ENCODE data around the gene ZNF319.

ZNF319 gene

DNA sequence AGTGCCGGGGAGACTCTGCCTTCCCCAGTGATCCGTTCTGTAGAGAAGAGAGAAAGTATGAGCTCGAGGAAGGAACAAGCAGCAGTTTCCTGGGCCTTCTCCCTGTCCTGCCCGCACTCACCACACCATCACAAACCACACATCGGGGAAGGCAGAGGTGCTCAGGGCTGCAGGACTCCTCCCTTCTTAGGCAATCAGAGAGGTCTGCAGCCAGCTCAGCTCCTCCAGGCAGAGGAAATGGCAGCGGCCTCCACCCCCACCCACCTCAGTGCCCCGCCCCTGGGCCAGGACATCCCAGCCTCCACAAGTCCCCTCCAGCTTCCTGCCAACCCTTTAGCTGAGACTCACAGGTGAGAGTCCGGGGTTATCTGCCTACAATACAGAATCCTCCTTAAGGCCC lies 2.0 kb downstream of the ZNF319 start:
- Histone ChIP-seq H3K27ac (ENCODE audit: low read depth, low read length) (no peak overlapping the region), H3K4me1 (ENCODE audit: control insufficient read depth, low read depth, low read length) (peaks cover 16% of the 10 kb centered on the region), H3K56ac (ENCODE audit: low read length) (peak overlapping the region; percentile 76), H3K79me2 (ENCODE audit: control insufficient read depth, insufficient read depth, low read length) (peaks cover 5% of the 10 kb centered on the region), H4K8ac (ENCODE audit: low read depth, low read length) (no peak overlapping the region), H3K36me3 (ENCODE audit: control insufficient read depth, insufficient read depth, low read length) (peaks cover 3% of the 10 kb centered on the region), H3K4me3 (ENCODE audit: low read length) (no peak overlapping the region), H3K79me1 (ENCODE audit: low read length) (peaks cover 10% of the 10 kb centered on the region), H3K27me3 (ENCODE audit: insufficient read depth, low read length, poor library complexity) (no peaks in the 10 kb centered on the region), H3K4ac (ENCODE audit: low read depth, low read length) (no peak overlapping the region), H3K4me2 (ENCODE audit: low read length) (peak overlapping the region; percentile 25), H2AK5ac (ENCODE audit: low read length) (no peak overlapping the region), H2BK15ac (replicated peaks; ENCODE audit: low read depth) (no peak overlapping the region), H2BK120ac (ENCODE audit: low read depth, low read length) (no peak overlapping the region), H2BK5ac (ENCODE audit: low read length) (no peak overlapping the region), H3K23ac (ENCODE audit: low read length) (no peak overlapping the region), H3K18ac (ENCODE audit: low read length) (no peak overlapping the region), H4K5ac (ENCODE audit: low read length) (no peak overlapping the region), H3K9ac (ENCODE audit: low read length) (peak overlapping the region; percentile 62)
- DNase-seq: peak; percentile 85
- WGBS (ENCODE audit: extremely low coverage, insufficient coverage, low lambda C conversion rate): no CpG with 5 or more reads among the region's 8 CpGs

DNA sequence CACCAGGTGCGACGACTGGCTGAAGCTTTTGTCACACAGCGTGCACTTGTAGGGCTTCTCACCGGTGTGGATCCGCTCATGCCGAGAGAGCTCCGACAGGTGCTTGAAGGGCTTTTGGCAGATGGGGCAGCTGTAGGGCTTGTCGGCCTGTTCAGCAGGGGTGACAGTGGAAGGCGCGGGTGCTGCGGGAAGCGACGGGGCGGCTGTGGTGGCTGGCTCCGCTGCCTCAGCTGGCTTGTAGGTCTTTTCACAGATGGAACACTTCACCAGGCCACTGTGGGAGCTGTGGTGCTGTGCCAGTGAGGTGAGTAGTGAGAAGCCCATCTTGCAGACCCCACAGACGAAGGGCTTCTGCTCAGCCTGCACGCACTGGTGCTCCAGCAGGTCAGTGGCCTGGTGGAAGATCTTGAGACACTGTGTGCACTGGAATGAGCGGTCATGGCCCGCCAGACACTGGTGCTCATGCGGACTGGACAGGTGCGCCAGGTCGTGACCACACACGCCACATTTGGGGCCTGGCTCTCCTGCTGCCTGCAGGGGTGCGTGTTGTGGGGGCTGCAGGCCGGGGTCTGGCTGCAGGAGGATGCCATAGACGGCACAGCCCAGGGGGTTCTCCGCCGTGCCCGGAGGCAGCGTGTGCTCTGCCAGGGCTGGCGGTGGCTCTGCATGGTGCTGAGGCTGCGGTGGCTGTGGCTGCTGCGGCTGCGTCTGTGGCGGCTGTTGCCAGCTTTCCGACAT lies 2.8 kb downstream of the ZNF319 start:
- Histone ChIP-seq H3K23ac (ENCODE audit: low read length) (no peak overlapping the region), H2AK5ac (ENCODE audit: low read length) (no peak overlapping the region), H3K27ac (ENCODE audit: low read depth, low read length) (no peak overlapping the region), H4K8ac (ENCODE audit: low read depth, low read length) (no peak overlapping the region), H2BK15ac (replicated peaks; ENCODE audit: low read depth) (no peak overlapping the region), H3K4me2 (ENCODE audit: low read length) (no peak overlapping the region), H3K4me1 (ENCODE audit: control insufficient read depth, low read depth, low read length) (peaks cover 16% of the 10 kb centered on the region), H3K18ac (ENCODE audit: low read length) (no peak overlapping the region), H3K36me3 (ENCODE audit: control insufficient read depth, insufficient read depth, low read length) (peaks cover 3% of the 10 kb centered on the region), H3K4me3 (ENCODE audit: low read length) (no peak overlapping the region), H3K27me3 (ENCODE audit: insufficient read depth, low read length, poor library complexity) (no peaks in the 10 kb centered on the region), H4K5ac (ENCODE audit: low read length) (no peak overlapping the region), H3K4ac (ENCODE audit: low read depth, low read length) (no peak overlapping the region), H3K79me1 (ENCODE audit: low read length) (peaks cover 8% of the 10 kb centered on the region), H3K79me2 (ENCODE audit: control insufficient read depth, insufficient read depth, low read length) (peaks cover 5% of the 10 kb centered on the region), H3K9ac (ENCODE audit: low read length) (no peak overlapping the region), H2BK5ac (ENCODE audit: low read length) (no peak overlapping the region), H2BK120ac (ENCODE audit: low read depth, low read length) (no peak overlapping the region), H3K56ac (ENCODE audit: low read length) (peak overlapping the region; percentile 76)
- WGBS (ENCODE audit: extremely low coverage, insufficient coverage, low lambda C conversion rate): no CpG with 5 or more reads among the region's 36 CpGs
- no peak for DNase-seq

DNA sequence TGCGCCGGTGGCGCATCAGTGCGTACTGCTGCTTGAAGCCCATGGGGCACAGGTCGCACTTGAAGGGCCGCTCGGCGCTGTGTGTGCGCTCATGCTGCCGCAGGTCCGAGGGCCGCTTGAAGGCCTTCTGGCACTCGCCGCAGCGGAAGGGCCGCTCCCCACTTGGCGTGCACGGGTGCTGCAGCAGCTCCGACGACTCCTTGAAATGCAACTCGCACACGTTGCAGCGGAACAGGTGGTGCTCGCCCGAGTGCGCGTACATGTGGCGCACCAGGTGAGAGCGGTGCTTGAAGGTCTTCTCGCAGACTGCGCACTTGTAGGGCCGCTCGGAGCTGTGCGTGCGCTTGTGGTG lies 3.3 kb downstream of the ZNF319 start:
- Histone ChIP-seq H3K9ac (ENCODE audit: low read length) (no peak overlapping the region), H2BK5ac (ENCODE audit: low read length) (no peak overlapping the region), H3K18ac (ENCODE audit: low read length) (no peak overlapping the region), H2AK5ac (ENCODE audit: low read length) (no peak overlapping the region), H3K4me1 (ENCODE audit: control insufficient read depth, low read depth, low read length) (peaks cover 16% of the 10 kb centered on the region), H3K23ac (ENCODE audit: low read length) (no peak overlapping the region), H3K56ac (ENCODE audit: low read length) (peak overlapping the region; percentile 7), H3K79me2 (ENCODE audit: control insufficient read depth, insufficient read depth, low read length) (peaks cover 3% of the 10 kb centered on the region), H2BK120ac (ENCODE audit: low read depth, low read length) (no peak overlapping the region), H3K79me1 (ENCODE audit: low read length) (peaks cover 6% of the 10 kb centered on the region), H3K4me3 (ENCODE audit: low read length) (no peak overlapping the region), H3K36me3 (ENCODE audit: control insufficient read depth, insufficient read depth, low read length) (peaks cover 3% of the 10 kb centered on the region), H3K4ac (ENCODE audit: low read depth, low read length) (no peak overlapping the region), H2BK15ac (replicated peaks; ENCODE audit: low read depth) (no peak overlapping the region), H3K27me3 (ENCODE audit: insufficient read depth, low read length, poor library complexity) (no peaks in the 10 kb centered on the region), H3K4me2 (ENCODE audit: low read length) (no peak overlapping the region), H3K27ac (ENCODE audit: low read depth, low read length) (no peak overlapping the region), H4K5ac (ENCODE audit: low read length) (no peak overlapping the region), H4K8ac (ENCODE audit: low read depth, low read length) (no peak overlapping the region)
- no peak for DNase-seq
- no CpG with 5 or more reads among the region's 35 CpGs for WGBS (ENCODE audit: extremely low coverage, insufficient coverage, low lambda C conversion rate)

DNA sequence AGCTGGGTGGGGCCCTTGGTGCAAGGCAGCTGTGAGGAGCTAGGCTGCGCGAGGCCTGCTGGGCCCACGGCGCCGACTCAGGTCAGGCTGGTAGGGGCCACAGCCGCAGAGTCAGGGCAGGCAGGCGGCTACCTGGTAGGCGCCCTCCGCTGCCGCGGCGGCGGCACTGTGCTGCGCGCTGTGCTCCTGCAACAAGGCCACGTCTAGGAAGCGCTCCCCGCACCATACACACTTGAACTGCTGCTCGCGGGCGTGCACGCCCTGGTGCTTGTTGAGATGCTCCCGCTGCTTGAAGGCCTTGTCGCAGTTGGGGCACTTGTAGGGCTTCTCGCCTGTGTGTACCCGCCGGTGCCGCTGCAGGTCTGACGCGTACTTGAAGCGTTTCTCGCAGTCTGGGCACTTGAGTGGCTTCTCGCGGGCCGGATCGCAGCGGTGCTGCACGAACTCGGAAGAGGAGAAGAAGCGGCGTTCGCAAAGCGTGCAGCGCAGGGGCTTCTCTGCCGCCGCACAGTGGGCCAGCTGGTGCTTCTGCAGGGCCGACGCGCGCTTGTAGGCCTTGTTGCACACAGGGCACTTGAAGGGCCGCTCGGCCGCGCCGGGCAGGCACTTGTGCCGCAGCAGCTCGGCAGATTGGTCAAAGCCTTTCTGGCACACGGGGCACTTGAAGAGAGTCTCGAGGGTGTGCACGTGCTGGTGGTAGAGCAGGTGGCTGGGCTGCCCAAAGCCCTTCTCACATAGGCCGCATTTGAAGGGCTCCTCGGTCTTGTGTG lies 3.9 kb downstream of the ZNF319 start:
- Histone ChIP-seq H3K18ac (ENCODE audit: low read length) (no peak overlapping the region), H2BK5ac (ENCODE audit: low read length) (no peak overlapping the region), H2BK120ac (ENCODE audit: low read depth, low read length) (no peak overlapping the region), H3K4me1 (ENCODE audit: control insufficient read depth, low read depth, low read length) (peaks cover 12% of the 10 kb centered on the region), H3K4ac (ENCODE audit: low read depth, low read length) (no peak overlapping the region), H3K23ac (ENCODE audit: low read length) (no peak overlapping the region), H3K36me3 (ENCODE audit: control insufficient read depth, insufficient read depth, low read length) (peaks cover 3% of the 10 kb centered on the region), H2BK15ac (replicated peaks; ENCODE audit: low read depth) (no peak overlapping the region), H3K79me1 (ENCODE audit: low read length) (peaks cover 2% of the 10 kb centered on the region), H3K79me2 (ENCODE audit: control insufficient read depth, insufficient read depth, low read length) (no peaks in the 10 kb centered on the region), H3K9ac (ENCODE audit: low read length) (no peak overlapping the region), H3K56ac (ENCODE audit: low read length) (no peak overlapping the region), H3K27ac (ENCODE audit: low read depth, low read length) (no peak overlapping the region), H4K8ac (ENCODE audit: low read depth, low read length) (no peak overlapping the region), H3K4me3 (ENCODE audit: low read length) (no peak overlapping the region), H3K27me3 (ENCODE audit: insufficient read depth, low read length, poor library complexity) (no peaks in the 10 kb centered on the region), H2AK5ac (ENCODE audit: low read length) (no peak overlapping the region), H3K4me2 (ENCODE audit: low read length) (no peak overlapping the region), H4K5ac (ENCODE audit: low read length) (no peak overlapping the region)
- WGBS (ENCODE audit: extremely low coverage, insufficient coverage, low lambda C conversion rate): no CpG with 5 or more reads among the region's 62 CpGs
- no peak for DNase-seq

DNA sequence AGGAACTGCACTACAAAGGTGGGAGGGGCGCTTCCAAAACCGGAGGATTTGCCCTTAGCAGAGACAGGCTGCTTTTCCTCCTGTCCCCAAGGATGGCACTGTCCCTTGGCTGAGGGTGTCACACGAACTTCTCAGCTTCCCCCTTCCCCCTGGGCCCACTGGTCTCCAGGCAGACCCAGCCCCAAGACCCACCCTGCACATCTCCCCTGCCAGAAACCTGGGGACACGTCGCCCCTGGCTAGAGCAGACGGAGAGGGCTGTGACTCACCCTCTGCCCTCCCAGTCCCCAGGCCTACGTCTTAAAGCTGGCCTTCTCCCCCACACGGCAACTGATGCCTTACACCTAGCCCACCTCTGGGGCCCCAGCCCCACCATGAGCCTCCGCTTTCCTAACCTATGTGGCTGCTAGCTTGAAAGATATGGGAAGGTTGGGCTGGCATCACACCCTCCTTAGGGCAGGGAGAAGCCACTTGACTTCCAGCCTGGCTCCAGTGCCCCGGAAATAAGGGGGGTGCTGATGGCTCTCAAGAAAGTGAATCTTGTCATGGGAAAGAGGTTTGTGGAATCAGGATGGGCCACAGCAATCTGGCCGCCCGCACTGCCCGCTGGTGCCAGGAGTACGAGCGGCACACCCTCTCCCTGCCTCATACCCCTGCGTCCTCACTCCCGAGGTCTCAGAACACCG lies 4.6 kb downstream of the ZNF319 start:
- WGBS (ENCODE audit: extremely low coverage, insufficient coverage, low lambda C conversion rate): no CpG with 5 or more reads among the region's 18 CpGs
- Histone ChIP-seq H3K18ac (ENCODE audit: low read length) (no peak overlapping the region), H4K8ac (ENCODE audit: low read depth, low read length) (no peak overlapping the region), H3K4me3 (ENCODE audit: low read length) (no peak overlapping the region), H4K5ac (ENCODE audit: low read length) (no peak overlapping the region), H3K9ac (ENCODE audit: low read length) (no peak overlapping the region), H3K56ac (ENCODE audit: low read length) (no peak overlapping the region), H3K79me2 (ENCODE audit: control insufficient read depth, insufficient read depth, low read length) (no peaks in the 10 kb centered on the region), H3K4ac (ENCODE audit: low read depth, low read length) (no peak overlapping the region), H2BK5ac (ENCODE audit: low read length) (no peak overlapping the region), H2BK120ac (ENCODE audit: low read depth, low read length) (no peak overlapping the region), H3K4me1 (ENCODE audit: control insufficient read depth, low read depth, low read length) (peaks cover 12% of the 10 kb centered on the region), H3K27me3 (ENCODE audit: insufficient read depth, low read length, poor library complexity) (no peaks in the 10 kb centered on the region), H3K36me3 (ENCODE audit: control insufficient read depth, insufficient read depth, low read length) (peaks cover 3% of the 10 kb centered on the region), H3K4me2 (ENCODE audit: low read length) (no peak overlapping the region), H2AK5ac (ENCODE audit: low read length) (no peak overlapping the region), H3K23ac (ENCODE audit: low read length) (no peak overlapping the region), H3K79me1 (ENCODE audit: low read length) (peaks cover 2% of the 10 kb centered on the region), H2BK15ac (replicated peaks; ENCODE audit: low read depth) (no peak overlapping the region), H3K27ac (ENCODE audit: low read depth, low read length) (no peak overlapping the region)
- DNase-seq: no peak
